ENCODE data around the gene SLC13A3. TPM values are rescaled to one million over a fixed set of nuclear protein-coding genes. Genes with fewer than 3 reads are reported as not detected.
A peak's percentile ranks its signal among the peaks of the same experiment; 100 is the strongest.

The SLC13A3 gene
- total RNA-seq, 4 donors from 2014 or later: 0.34 to 1.5 (median 1.0) TPM

GRCh38 chr20:46689754-46690085, 38.5 kb upstream of the SLC13A3 start:
- Histone ChIP-seq H3K9me3 (no peaks in the 10 kb centered on the region), H3K4me1 (peaks cover 16 to 44% (median 21%) of the 10 kb centered on the region in 3 donors), H3K27ac (peak overlapping the region; percentile 93 to 98 (median 96)), H3K27me3 (no peaks in the 10 kb centered on the region), H3K4me3 (peak overlapping the region; percentile 73 to 93 (median 81)), H3K36me3 (peaks cover 0 to 17% (median 0%) of the 10 kb centered on the region in 3 donors)
- intact Hi-C loops (cut with DNase I): no loop called here
- DNase-seq: no peak
- WGBS, 2 donors: 0% methylated on average over 12 of the region's 12 CpGs
- TF ChIP-seq POLR2A (IDR thresholded peaks at IDR 0.05) (no peak), CTCF (IDR thresholded peaks at IDR 0.05) (no peak)

GRCh38 chr20:46689082-46689753, 38.0 kb upstream of the SLC13A3 start, which contains the start of gene TP53RK:
Gene TP53RK, minus strand, starts transcription at chr20:46689444. Its CDS starts 30 bp downstream, at chr20:46689414.
- 0 to 1% methylated on average over 10 to 40 of the region's 71 CpGs for WGBS, 2 donors
- intact Hi-C loops (cut with DNase I): no loop called here
- peak in 5 of 6 experiments; percentile 22 to 66 (median 44) for TF ChIP-seq CTCF (IDR thresholded peaks at IDR 0.05)
- peak in 3 of 4 donors; percentile 18 to 88 (median 81) for TF ChIP-seq POLR2A (IDR thresholded peaks at IDR 0.05)

GRCh38 chr20:46688151-46689081, 37.2 kb upstream of the SLC13A3 start:
- 8 to 15% methylated on average over 17 to 20 of the region's 20 CpGs for WGBS, 2 donors
- Histone ChIP-seq H3K4me3 (peak overlapping the region; percentile 73 to 93 (median 81)), H3K9me3 (no peaks in the 10 kb centered on the region), H3K36me3 (peaks cover 0 to 17% (median 0%) of the 10 kb centered on the region in 3 donors), H3K4me1 (peaks cover 24 to 51% (median 25%) of the 10 kb centered on the region in 3 donors), H3K27me3 (no peaks in the 10 kb centered on the region), H3K27ac (peak overlapping the region; percentile 93 to 98 (median 96))
- no peak for DNase-seq
- TF ChIP-seq CTCF (IDR thresholded peaks at IDR 0.05) (no peak), POLR2A (IDR thresholded peaks at IDR 0.05) (no peak)
- intact Hi-C loops (cut with DNase I): no loop called here

More at GRCh38 chr20:46689082-46689753, 38.0 kb upstream of the SLC13A3 start, which contains the start of gene TP53RK:
- peak within 1 kb of the TSS; percentile 93 to 98 (median 96) for H3K27ac ChIP-seq
- no peaks in the 10 kb centered on the region for H3K9me3 ChIP-seq
- H3K27me3 ChIP-seq: no peaks in the 10 kb centered on the region
- H3K4me3 ChIP-seq: peak within 1 kb of the TSS; percentile 73 to 93 (median 81)
- peaks cover 19 to 44% (median 21%) of the 10 kb centered on the region in 3 donors for H3K4me1 ChIP-seq
- DNase-seq: peak; percentile 83
- H3K36me3 ChIP-seq: peaks cover 0 to 17% (median 0%) of the 10 kb centered on the region in 3 donors

GRCh38 chr20:46683939-46684750, 32.9 kb upstream of the SLC13A3 start:
- Histone ChIP-seq H3K36me3 (peaks cover 0 to 17% (median 4%) of the 10 kb centered on the region in 3 donors), H3K4me3 (peak overlapping the region; percentile 7 to 57 (median 31)), H3K9me3 (no peaks in the 10 kb centered on the region), H3K4me1 (peaks cover 22 to 70% (median 32%) of the 10 kb centered on the region in 3 donors), H3K27me3 (no peaks in the 10 kb centered on the region), H3K27ac (peak overlapping the region; percentile 55 to 80 (median 76))
- intact Hi-C loops (cut with DNase I): no loop called here
- DNase-seq: no peak
- TF ChIP-seq POLR2A (IDR thresholded peaks at IDR 0.05) (no peak), CTCF (IDR thresholded peaks at IDR 0.05) (no peak)
- WGBS, 2 donors: 26 to 42% methylated on average over 22 to 23 of the region's 23 CpGs
